Stimulated activated CD8-positive, alpha-beta memory T cell treated with anti-CD3 and anti-CD28 coated beads, Interleukin-12 subunit alpha, Interleukin-12 subunit beta, amount 100 ng/mL, for 24 hours (primary cell): Measurements from ENCODE around the gene OR9A2.

Source experiments
- DNase-seq: peaks from one replicate; pipeline ENCODE4 v3.0.0-alpha.2; 2020; ENCODE audit errors: extremely low read depth

The OR9A2 gene, protein sequence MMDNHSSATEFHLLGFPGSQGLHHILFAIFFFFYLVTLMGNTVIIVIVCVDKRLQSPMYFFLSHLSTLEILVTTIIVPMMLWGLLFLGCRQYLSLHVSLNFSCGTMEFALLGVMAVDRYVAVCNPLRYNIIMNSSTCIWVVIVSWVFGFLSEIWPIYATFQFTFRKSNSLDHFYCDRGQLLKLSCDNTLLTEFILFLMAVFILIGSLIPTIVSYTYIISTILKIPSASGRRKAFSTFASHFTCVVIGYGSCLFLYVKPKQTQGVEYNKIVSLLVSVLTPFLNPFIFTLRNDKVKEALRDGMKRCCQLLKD

GRCh38 chr7:143027032-143027431 is at the start of gene OR9A2:
Gene OR9A2 (minus strand): TSS chr7:143027132. CDS start chr7:143027132, 0 bp downstream.
- no peak for DNase-seq

GRCh38 chr7:143074141-143074540 is 47.2 kb upstream of the OR9A2 start:
- DNase-seq, result no peak

GRCh38 chr7:143073556-143073955 is 46.6 kb upstream of the OR9A2 start:
- no peak for DNase-seq

GRCh38 chr7:143069912-143070500 is 43.1 kb upstream of the OR9A2 start:
- no peak for DNase-seq

- DNase-seq, result no peak
Measured at GRCh38 chr7:143068446-143068845, 41.5 kb upstream of the OR9A2 start.

DNA sequence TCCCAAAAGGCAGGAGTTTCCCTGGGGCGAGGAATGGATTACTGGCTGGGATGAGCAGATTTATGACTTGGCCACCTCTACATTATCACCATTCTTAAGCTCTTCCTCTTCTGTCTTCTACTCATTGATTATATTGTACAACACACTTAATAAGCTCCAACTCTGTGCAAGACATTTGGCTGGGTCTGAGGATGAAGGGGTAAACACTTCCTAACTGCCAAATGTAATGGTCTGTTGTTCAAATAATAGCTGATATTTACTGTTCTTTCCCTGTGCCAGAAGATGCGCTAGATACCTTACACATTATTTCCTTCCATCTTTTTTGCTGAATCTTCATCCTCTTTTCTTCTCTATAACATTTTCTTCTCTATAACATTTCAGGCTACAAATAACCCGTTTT is 36.8 kb upstream of the OR9A2 start:
- no peak for DNase-seq

DNA sequence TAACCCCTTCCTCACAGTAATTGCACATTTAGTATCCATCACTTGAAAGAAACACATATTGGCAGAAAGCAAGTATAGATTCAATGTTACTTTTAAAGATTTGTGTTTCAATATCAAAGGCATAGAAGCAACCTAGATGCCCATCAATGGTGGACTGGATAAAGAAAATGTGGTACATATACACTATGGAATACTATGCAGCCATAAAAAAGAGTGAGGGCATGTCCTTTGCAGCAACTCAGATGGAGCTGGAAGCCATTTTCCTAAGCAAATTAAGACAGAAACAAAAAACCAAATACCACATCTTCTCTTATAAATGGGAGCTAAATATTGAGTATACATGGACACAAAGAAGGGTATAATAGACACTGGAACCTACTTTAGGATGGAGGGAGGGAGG is 28.8 kb upstream of the OR9A2 start:
- DNase-seq, result no peak

GRCh38 chr7:143054621-143055020 is 27.7 kb upstream of the OR9A2 start:
- no peak for DNase-seq

- no peak for DNase-seq
Measured at GRCh38 chr7:143052041-143052440, 25.1 kb upstream of the OR9A2 start, which contains the start of gene OR6V1. Gene OR6V1 (plus strand): TSS chr7:143052341. CDS start chr7:143052341, 0 bp downstream.

DNA sequence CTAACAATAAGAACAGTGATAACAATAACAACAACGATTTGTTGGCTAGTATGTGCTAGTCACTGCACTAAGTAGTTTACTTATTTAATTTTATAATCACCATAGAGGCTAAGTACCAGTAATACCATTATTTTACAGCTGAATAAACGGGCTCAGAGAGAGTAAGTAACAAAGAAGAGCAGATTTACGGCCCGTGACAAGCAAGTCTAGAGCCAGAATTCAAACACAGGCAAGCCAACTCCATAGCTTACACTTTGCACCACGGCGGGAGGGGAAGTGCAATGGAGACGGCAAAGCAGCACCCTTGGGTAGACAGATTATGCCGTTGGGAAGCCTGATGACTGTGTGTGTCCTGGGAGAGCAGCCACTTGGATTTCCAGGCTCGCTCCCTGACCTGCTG is 24.0 kb upstream of the OR9A2 start:
- no peak for DNase-seq

DNA sequence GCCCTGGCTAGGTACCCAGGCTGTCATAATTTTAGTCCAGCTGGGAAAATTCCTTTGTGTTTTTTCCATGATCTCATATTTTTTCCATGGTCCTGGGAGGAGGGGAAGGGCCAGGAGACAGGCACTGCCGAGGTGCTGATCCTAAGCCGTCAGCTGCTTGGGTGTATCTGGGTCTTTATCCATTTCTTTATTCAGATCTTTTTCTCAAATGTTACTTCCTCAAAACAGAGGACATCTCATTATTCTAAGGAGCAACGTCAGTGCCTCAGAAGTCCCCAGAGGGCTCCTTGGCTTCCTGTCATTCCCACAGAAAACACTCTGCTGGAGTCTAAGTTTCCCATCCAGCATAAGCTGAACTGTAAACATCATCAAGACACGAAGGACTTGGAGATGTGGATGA is 22.4 kb upstream of the OR9A2 start:
- DNase-seq, result no peak

- no peak for DNase-seq
Measured at GRCh38 chr7:143048827-143049226, 21.9 kb upstream of the OR9A2 start.

DNA sequence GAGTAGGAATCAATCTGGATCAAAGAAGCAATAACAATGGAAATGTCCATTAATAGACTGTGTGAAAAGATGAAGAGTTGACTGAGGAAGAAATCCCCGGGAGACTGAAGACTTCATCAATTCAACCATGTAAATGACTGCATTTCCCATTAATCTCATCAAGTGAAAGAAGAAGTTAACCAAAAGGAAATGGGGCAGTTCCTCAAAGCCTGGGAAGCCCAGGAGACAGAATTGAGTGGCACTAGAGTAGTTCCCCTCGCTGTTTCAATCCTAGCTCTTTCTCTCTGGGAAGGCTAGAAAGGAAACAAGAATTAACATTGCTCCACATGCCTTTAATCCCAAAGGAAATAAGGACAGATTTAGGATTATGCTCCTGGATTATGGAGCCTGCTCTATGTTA is 20.4 kb upstream of the OR9A2 start:
- DNase-seq, result no peak

- DNase-seq, result no peak
Measured at GRCh38 chr7:143046426-143046851, 19.5 kb upstream of the OR9A2 start.

DNA sequence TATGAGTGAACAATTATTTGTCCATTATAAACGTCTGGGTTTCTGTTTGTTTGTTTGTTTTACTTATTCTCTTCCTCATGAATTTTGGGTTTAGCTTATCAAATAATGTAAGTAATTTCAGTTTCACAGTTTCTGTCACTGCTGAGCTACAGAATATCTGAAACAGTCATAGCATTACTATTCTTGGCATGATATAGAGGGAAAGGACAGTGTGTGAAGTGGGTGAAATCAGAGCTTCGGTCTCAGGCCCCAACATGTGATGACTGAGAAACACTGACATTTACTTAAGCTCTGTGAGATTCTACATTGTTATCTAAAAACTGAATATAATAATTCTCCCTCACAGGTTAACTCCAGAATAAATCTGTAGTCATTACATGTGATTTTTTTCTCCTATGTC is 16.5 kb upstream of the OR9A2 start:
- DNase-seq, result no peak

GRCh38 chr7:143042790-143043271 is 15.9 kb upstream of the OR9A2 start:
- DNase-seq, result no peak

- DNase-seq, result no peak
Measured at GRCh38 chr7:143042159-143042789, 15.3 kb upstream of the OR9A2 start.

GRCh38 chr7:143041346-143041745 is 14.4 kb upstream of the OR9A2 start:
- no peak for DNase-seq

- no peak for DNase-seq
Measured at GRCh38 chr7:143040209-143040715, 13.3 kb upstream of the OR9A2 start.

DNA sequence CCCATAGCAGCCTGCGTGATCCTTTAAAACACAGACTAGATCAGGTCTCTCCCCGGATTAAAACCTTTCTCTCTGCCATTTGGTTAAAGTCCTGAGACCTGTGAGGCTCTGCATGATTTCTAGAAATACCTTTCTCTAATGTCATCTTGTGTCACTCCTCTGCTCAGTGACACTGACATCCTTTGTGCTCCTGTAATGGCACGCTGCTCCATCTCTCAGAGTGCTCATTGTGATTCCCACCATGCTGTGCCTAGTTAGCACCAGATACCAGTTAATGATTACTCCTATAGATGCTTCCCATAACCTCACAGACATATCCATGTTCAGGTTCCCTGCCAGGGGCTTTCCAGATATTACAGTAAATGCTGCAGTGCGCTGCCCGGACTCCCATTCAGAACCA is 11.7 kb upstream of the OR9A2 start:
- DNase-seq, result no peak

DNA sequence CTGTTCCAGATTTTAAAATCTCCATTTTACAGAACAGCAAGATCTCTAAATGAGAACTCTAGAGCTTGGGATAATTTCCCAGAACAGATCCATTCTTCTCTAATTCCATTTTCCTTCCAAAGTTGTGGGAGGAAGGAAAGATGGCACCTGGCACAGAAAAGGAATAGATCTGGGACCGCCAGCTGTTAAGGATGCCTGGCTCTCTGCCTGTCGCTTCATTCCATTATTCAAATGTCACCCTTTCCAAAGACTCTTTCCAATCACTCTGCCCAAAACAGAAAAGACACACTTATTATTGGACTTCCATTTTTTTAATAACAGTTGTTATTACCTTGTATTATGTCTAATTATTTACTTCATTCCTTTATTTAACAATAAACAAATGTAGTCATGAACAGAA is 751 bp upstream of the OR9A2 start:
- DNase-seq, result no peak

GRCh38 chr7:143025371-143025770 is 1.6 kb downstream of the OR9A2 start:
- DNase-seq, result no peak

DNA sequence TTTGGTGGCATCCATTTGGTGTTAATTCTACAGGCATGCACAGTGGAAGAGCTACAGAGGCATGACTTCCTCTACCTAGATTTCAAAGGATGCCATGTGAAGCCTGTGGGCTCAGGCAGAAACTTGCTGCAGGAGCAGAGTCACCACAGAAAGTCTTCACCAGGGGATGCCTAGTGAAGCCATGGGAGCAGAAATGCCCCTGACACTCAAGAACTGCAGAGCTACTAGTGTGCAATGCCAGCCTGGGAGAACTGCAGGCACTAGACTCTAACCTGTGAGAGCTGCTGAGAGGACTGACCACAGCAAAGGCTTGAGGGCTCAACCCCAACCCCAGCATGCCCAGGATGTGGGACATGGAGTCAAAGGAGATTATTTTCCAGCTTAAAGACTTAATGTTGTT is 3.9 kb downstream of the OR9A2 start:
- no peak for DNase-seq
